GM21576 (cell line): ENCODE data around the gene BCL2L14.

Source experiments
- ATAC-seq: cut with Tn5 transposase; IDR thresholded peaks from one replicate; pipeline ENCODE4 v1.9.1; 2021; ENCODE audit warnings: mild to moderate bottlenecking, moderate library complexity; ENCODE audit not compliant: unreplicated experiment

Gene BCL2L14

DNA sequence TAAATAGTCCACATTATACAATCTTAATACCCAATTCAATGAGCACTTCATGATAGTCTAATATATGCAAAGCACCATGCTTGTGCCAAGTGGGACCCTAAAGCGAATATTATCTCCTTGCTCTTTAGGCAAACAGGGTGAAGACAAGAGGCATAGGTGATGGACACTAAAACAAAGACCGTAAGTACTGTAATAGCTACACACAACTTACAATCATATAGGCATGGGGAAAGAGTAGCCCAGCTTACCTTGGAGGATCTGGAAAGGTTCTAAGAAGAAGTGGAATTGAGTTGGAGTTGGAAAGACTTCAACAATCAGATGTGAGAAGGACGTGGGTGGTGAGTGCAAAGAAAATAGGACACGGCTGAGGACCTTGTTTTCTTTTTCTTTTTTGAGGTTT is 19.1 kb upstream of the BCL2L14 start:
- no peak for ATAC-seq

DNA sequence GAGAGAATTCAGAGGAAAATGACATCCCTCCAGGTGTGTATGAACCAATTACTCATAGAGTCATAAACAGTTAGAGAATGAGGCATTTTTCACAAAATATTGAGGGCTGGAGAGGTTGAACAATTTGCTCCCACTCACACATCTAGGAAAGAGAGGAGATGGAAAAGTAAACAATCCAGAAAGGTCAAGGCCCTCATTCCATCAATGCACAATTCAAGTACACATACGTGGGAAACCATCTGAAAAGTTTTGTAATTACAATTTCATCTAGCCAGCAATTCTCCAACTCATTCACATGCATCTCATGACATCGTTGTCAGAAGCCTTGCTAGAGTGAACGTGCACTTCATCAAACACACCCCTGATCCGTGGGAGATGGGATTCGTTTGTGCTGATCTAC is 15.7 kb upstream of the BCL2L14 start:
- ATAC-seq: no peak

DNA sequence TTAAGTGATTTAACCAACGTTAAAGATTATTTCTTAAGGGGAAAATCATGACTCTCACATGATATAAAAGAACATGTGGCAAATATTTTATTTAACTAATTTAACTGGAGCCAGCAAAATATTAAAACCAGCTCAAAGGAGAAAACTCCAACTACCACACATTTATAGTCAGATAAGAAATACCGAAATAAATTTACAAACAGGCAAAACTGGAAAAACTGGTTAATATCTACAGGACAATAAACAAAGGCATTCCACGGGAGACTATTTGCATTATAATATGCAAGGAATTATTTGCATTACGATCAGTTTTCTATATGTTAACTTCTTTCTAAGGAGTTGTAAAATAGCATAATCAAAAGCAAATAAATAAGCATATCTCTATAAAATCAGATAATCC is 13.8 kb upstream of the BCL2L14 start:
- ATAC-seq: no peak

DNA sequence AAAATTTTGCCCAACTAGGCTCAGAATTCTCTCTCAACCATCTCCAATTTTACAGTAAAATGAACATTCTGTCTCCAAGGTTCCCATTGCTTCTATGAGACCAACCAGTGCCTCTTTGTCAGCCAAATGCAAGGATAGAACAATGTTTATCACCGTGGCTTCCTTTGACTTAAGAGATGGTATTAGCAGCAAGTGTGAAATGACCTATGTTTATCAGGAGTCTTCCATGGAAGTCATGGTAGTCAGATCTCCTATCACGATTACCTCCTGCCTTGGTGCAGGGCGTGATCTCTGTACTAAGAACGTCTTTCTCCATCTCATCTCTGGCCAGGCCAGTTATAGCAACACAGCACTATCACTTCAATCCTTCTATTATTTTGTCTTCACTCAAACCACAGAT is 6.1 kb upstream of the BCL2L14 start:
- ATAC-seq: no peak

DNA sequence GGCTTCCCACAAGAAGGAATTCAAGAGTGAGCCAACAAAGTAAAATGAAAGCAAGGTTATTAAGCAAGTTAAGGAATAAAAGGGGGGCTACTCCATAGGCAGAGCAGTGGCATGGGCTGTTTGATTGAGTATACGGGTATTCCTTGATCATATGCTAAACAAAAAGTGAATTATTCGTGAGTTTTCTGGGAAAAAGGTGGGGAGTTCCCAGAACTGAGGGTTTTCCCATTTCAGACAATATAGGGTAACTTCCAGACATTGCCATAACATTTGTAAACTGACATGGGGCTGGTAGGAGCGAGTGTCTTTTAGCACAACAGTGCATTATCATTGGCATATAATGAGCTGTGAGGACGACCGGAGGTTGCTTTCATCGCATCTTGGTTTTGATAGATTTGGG is 2.0 kb upstream of the BCL2L14 start:
- no peak for ATAC-seq

DNA sequence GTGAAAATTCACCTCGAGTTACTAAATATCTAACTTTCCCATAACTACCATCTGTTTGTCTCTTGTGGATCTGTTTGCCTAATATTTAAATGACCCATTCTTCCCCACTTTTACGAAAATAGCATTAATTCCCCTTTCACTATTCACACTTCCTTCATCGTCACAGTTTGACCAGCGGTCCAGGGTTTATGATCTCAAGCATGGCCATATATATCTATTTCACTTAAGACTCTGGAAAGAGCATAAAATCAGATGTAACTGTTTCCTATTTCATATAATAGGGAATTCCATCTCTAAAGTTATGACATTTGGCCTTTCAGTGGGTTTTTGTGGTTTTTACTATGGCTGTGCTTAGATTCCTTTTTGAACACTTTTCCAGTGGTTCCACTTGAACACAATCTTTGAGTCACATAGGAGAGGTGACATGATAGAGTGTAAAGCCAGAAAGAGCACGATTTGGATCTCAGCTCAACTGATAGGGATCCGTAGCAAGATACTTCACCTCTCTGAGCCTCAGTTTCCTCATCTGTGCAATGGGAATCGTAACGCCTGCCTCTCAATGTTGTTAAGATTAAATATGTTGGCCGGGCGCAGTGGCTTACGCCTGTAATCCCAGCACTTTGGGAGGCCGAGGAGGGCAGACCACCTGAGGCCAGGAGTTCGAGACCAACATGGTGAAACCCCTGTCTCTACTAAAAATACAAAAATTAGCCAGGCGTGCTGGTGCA is 754 bp upstream of the BCL2L14 start:
- ATAC-seq: no peak

DNA sequence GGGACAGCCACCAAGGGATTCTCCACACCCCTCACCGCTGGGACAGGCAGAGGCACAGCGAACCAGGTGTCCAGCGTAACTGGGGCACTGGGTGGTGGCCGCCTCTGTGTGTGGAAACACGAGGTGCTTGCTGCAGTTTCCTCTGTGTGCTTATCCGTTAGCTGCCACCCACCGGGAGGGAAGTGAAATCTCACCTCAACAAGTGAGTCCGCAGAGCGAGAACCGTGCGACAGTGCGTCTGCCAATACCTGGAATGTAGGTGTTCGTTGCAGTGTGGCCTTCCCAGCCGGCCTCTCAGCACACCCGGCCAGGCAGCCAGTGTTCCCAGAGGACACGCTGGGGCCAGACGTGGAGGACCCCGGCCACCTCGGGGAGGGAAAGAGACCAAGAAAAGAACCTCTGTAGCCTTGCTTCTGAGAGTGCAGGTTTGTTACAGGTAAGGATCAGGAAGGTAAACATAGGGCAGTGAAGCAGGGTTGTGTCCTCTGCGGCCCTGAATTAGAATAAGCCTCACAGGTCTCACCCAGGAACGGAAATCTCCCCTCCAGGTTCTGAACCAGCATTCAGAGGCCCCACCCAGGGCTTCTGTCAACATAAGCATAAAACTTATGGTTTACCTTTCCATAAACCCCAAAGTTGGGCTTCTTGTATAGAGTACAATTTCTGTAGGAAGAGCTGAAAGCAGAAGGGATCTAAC is 1.5 kb downstream of the BCL2L14 start:
- ATAC-seq: peak; percentile 47

DNA sequence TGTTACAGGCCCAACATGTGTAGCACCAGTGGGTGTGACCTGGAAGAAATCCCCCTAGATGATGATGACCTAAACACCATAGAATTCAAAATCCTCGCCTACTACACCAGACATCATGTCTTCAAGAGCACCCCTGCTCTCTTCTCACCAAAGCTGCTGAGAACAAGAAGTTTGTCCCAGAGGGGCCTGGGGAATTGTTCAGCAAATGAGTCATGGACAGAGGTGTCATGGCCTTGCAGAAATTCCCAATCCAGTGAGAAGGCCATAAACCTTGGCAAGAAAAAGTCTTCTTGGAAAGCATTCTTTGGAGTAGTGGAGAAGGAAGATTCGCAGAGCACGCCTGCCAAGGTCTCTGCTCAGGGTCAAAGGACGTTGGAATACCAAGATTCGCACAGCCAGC is 8.6 kb downstream of the BCL2L14 start:
- no peak for ATAC-seq

DNA sequence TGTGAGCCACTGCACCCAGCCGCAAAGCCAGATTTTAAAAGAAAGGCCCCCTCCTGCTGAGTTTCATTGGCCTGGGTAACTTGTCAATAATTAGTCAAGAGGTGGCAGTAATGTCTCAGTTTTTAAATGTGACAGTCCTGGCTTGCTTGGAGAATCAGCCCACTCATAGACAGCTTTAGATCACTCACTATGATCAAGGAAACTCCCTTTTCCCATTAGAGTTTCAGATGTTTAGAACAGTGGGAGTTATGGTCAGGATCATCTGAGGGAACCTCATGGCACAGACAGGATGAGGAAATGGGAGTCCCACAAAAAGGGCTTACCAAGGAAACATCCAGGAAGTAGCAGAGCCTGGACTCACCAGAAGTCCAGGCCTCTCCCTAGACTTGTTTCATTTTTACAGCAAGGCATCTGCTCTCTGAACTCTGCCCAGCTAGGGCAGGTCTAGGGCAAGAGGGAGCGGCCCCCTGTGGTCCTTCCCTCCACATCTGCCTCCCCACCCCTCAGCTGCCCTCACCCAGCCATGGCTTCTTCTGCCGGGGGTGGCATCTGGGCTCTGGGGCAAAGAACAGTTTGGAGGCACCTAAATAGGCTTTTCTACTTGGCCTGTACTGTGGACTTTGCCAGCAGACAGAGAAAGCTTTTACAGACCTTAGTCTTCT is 11.2 kb downstream of the BCL2L14 start:
- ATAC-seq: no peak

DNA sequence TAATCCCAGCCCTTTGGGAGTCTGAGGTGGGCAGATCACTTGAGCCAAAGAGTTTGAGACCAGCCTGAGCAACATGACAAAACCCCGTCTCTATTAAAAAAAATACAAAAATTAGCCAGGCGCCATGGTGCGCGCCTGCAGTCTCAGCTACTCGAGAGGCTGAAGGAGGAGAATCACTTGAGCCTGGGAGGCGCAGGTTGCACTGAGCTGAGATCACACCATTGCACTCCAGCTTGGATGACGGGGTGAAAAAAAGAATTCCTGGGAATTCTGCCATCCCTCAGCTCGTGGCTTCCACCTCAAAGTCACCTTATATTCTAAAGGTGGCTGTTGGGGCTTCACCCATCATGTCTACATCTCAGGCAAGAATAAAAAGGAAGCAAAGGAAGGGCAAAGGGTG is 12.9 kb downstream of the BCL2L14 start:
- ATAC-seq: no peak

DNA sequence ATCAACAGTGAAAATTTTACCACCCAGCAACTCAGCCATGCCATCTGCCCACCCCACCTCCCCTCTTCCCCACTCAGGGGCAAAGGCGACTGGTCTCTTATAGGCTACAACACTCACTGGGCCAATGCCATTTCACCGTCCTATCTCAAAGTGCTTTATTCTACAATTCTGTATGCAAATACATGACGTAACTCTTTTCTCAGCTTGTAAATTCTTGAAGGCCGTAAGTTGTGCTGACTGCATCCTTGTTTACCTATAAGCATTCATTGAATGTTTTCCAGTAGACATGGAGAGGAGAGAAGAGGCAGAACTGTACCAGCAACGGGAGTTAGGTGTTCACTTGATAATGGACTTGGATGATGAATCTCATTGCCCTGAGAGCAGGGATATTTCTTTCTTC is 15.6 kb downstream of the BCL2L14 start:
- ATAC-seq: no peak

DNA sequence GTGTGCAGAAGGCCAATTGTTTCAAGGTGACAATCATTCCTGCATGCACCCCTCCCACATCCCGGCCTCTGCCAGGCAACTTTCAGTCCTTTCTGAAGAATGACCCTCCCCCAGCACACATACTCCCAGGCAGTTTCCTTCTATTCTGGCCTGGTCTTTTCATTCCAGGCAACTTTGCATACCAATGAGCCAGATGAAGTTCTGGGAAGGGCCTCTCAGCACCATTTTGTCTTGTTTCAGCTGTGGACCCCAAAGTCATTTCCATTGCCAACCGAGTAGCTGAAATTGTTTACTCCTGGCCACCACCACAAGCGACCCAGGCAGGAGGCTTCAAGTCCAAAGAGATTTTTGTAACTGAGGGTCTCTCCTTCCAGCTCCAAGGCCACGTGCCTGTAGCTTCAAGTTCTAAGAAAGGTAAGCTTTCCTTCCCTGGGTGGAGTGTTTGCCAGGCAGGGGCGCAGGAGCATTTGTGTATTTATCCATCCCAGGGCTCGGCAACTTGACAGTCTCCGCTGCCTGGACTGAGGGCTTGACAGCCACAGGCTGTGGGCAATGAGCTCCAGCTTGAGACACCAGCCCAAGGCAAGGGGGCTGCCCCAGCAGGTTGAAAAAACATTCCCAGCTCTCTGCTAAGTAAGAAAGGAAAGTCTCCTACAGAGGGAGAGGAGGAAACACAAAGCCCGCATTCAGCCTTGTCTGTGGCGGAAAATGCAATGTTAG is 16.4 kb downstream of the BCL2L14 start:
- ATAC-seq: no peak

DNA sequence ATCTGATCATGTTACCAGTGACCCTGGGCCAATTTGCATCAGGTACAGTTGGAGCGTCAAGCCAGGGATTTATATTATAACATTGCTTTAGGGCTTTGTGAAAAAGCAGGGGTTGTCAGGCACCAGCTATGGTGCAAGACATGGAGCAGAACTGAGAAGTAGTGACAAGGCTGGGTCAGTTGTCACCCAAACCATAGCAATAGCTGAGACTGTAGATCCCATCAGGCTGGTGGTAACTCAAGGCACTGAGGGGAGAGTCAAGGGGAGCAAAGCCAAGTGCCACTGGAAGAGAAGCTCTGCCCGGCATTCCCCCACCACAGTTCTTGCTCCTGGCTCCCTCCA is 16.9 kb downstream of the BCL2L14 start:
- ATAC-seq: no peak

DNA sequence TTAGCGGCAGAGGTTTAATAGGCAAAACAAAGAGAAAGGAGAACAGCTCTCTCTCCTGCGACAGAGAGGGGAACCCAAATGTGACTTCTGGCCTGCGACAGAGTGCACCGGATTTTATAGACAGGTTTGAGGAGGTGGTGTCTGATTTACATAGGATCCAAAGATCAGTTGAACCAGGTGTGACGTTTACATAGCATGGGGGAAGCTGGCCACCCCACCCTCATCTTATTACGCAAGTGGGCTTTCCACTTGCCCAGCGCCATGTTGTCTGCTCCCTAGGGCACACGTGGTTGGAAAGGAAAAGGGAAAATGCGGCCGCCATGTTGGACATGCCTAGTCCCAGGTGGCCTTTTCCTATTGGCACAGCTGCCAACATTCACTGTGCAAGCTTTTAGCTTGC is 17.4 kb downstream of the BCL2L14 start:
- no peak for ATAC-seq

DNA sequence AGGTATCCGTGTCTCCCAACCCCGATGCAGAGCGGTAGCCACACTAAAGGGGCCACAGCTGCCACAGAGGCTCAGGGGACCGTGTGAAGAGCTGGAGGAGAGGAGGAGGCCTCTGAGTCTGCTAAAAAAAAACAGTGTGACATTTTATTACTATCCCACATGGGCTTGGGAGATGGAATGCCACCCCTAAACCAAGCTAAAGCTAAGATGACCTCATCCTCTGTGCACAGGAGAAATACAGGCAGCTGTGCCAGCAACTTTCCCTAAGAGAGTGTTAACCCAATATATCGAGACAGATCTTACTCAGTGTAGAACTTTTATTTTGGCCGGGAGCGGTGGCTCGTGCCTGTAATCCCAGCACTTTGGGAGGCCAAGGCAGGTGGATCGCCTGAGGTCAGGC is 18.0 kb downstream of the BCL2L14 start:
- no peak for ATAC-seq

DNA sequence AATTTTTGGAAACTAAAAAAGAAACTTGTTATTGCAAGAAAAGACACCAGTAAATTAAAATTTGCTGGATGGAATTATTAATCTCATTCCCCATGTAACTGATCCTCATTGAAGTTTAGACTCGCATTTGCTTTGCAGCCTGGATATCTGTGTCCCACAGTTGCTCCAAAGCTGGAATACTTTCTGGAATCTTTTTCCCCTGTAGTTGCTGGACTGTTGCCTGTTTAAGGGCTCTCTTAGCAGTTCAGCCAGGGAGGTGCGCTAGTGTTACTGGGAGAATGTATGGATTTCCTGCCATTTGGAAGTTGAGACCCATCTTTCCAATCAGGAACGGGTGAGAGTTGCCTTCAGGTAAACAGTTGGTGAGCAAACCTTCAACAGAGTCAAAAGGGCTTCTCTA is 20.3 kb downstream of the BCL2L14 start:
- ATAC-seq: no peak

DNA sequence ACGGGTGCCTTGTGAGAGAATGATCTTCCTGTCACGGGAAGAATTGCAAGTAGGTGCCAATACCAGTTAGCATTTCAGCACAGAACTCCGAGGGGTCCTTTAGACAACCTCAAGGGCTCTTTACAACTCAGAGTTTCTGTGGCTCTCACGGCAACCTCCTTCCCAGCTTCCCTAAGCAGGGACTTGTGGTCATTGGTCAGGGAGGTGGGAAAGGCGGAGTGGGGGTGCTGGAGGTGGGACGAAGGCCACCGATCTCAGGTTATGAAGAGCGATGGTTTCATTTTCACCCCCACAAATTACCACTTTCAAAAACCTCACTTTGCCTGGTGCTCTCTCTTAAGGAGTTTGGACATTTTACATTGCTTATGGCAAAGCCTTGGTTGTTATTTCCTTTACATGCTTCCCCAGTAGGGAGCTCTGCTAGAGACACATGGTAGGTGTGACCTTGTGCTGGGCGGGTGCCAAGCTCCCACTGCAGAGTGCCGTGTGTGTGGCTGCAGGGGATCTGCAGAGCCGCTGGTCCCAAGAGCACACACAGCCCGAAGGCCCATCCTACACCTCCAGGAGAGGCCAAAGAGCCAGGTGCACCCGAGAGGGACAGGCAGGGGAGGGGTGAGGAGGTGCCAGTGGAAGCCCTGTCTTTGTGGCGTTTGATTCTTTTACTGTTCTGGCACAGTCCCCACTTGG is 21.4 kb downstream of the BCL2L14 start:
- no peak for ATAC-seq

DNA sequence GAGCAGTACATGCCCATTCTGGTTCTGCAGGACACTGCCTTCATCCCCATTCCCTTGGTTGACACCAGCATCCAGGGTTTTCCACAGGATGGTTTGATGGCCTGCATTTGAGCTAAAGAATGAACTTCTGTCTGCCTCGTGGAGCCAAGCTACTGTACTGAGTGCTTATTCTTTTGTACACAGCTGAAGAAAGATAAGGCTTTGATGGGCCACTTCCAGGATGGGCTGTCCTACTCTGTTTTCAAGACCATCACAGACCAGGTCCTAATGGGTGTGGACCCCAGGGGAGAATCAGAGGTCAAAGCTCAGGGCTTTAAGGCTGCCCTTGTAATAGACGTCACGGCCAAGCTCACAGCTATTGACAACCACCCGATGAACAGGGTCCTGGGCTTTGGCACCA is 23.7 kb downstream of the BCL2L14 start:
- no peak for ATAC-seq

DNA sequence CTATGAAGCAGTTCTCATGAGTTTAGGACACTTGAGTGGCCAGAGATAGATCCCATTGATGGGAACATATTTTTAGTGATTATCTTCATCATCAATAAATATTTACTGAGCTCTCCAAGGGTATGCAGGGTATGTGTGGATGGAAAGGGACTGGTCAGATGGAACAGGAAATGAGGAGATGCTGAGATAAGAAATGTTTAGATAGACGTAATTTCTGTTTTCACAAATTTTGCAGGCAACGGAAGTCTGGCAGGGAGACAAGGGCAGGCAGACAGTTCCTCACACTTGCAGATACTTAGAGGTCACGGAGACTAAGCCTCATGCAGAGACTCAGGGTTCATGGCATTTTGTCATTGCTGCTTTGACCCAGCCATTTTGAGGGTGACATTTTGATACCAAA is 24.3 kb downstream of the BCL2L14 start:
- ATAC-seq: no peak

DNA sequence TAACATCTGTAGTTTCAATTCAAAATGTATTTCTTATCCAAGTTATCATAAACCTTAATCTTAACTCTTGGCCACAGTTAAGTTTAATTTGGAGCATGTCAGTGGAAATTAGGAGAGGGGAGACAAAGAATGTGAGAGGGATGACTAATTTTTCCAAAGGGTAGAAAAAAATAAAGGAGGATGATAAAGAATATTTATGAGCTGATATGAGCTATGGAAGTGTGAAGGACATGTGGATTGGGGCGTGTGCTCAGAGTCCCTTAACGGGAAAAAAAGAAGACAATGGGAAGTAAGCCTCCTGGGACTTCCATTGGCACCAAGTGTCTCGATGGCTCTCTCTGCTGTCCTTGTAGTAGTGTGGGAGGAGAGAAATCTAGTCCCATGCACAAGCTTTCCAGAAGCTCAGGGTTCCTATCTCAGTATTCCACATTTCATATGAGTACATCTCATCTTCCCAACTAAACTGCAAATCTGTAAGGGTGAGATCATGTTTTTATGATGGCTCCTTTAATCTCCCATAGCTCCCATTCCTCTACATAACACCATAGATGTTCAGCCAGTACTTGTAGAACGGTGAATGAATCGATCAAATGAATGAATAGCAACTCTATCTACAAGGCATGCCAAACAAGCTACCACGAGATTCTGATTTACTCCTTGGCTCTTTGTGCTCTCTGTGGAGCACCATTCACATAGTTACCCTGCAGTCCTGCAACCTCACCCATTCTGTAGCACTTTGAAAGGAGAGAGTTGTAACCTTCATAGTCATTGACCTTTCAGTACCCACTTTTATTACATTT is 27.4 kb downstream of the BCL2L14 start:
- no peak for ATAC-seq

DNA sequence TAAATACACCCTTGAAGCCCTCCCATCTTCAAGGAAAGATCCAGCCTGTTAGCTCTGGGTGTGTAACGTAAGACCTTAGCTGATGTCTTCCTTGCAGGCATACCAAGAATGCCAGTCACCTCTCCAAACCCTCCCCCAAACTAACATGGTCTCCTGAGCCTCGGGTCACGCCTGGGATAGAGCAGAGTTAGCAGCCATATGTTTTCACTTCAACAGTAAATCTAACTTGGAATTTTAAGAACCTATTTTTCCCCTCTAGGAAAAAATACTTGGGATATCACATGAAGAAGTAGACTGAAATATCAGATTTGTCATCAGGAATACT is 27.9 kb downstream of the BCL2L14 start:
- ATAC-seq: no peak
